HepG2 (cell line): ENCODE results near the gene FAM83D. TPM values are rescaled to one million over a fixed set of nuclear protein-coding genes. Genes with fewer than 3 reads are reported as not detected.

Experiments used
- ATF6 ChIP-seq: sonication (generic); formaldehyde crosslinking; conservative IDR thresholded peaks from 2 replicates; pipeline ENCODE4 v1.4.0; 2020; ENCODE audit warnings: missing genetic modification reagents
- CEBPG ChIP-seq: IDR thresholded peaks from 2 replicates; pipeline ENCODE4 v1.6.1; 2016
- FLYWCH1 ChIP-seq: sonication (generic); formaldehyde crosslinking; IDR thresholded peaks from 2 replicates; pipeline ENCODE4 v1.8.1; 2023; ENCODE audit warnings: mild to moderate bottlenecking, missing genetic modification reagents
- GABPA ChIP-seq, 2 experiments: IDR thresholded peaks; 2 replicates each; pipeline ENCODE4 v1.6.1; 2011 to 2016; ENCODE audit warnings: low read depth in 2 of 2, low read length in 1 of 2, missing biosample characterization in 1 of 2, missing genetic modification characterization in 1 of 2
- HNF1B ChIP-seq: sonication (generic); formaldehyde crosslinking; IDR thresholded peaks from 2 replicates; pipeline ENCODE4 v1.5.1; 2020; ENCODE audit warnings: mild to moderate bottlenecking, moderate library complexity, missing genetic modification reagents
- HNF4G ChIP-seq, 2 experiments: sonication (generic) in 1 of 2; formaldehyde crosslinking in 1 of 2; IDR thresholded peaks; 2 replicates each; pipeline versions ENCODE4 v1.4.0 to v1.6.1; 2011 to 2020; ENCODE audit warnings: borderline replicate concordance in 2 of 2, low read depth in 2 of 2, mild to moderate bottlenecking in 2 of 2, low read length in 1 of 2, missing genetic modification reagents in 1 of 2, moderate library complexity in 1 of 2
- ONECUT2 ChIP-seq: sonication (generic); formaldehyde crosslinking; IDR thresholded peaks from 2 replicates; pipeline ENCODE4 v1.4.0; 2020; ENCODE audit warnings: missing genetic modification reagents
- SAP130 ChIP-seq: IDR thresholded peaks from 2 replicates; pipeline ENCODE4 v1.6.1; 2016; ENCODE audit warnings: low read depth
- SIN3B ChIP-seq: fragments of 150-350 bp; IDR thresholded peaks from 2 replicates; pipeline ENCODE4 v1.6.1; 2014; ENCODE audit warnings: low read length
- SNAPC2 ChIP-seq: sonication (generic); formaldehyde crosslinking; IDR thresholded peaks from 2 replicates; pipeline ENCODE4 v1.8.1; 2022; ENCODE audit warnings: mild to moderate bottlenecking, missing genetic modification reagents
- SOX6 ChIP-seq, 2 experiments: fragments of 450-650 bp in 1 of 2; sonication (generic) in 1 of 2; formaldehyde crosslinking in 1 of 2; IDR thresholded peaks; 2 replicates each; pipeline versions ENCODE4 v1.4.0 to v1.6.1; 2017 to 2020; ENCODE audit warnings: antibody characterized with exemption in 1 of 2, mild to moderate bottlenecking in 1 of 2, missing genetic modification reagents in 1 of 2
- ZNF142 ChIP-seq: sonication (generic); formaldehyde crosslinking; IDR thresholded peaks from 2 replicates; pipeline ENCODE4 v1.4.0; 2020; ENCODE audit warnings: missing genetic modification reagents
- ZNF589 ChIP-seq: sonication (generic); formaldehyde crosslinking; conservative IDR thresholded peaks from 2 replicates; pipeline ENCODE4 v1.8.0; 2022; ENCODE audit warnings: mild to moderate bottlenecking, moderate library complexity, missing genetic modification reagents
- ZNF652 ChIP-seq: IDR thresholded peaks from 2 replicates; pipeline ENCODE4 v1.6.1; 2016; ENCODE audit warnings: low read depth, borderline replicate concordance
- ZNF773 ChIP-seq: sonication (generic); formaldehyde crosslinking; IDR thresholded peaks from 2 replicates; pipeline ENCODE4 v1.4.0; 2020; ENCODE audit warnings: missing genetic modification reagents, borderline replicate concordance
- ZNF879 ChIP-seq: sonication (generic); formaldehyde crosslinking; IDR thresholded peaks from 2 replicates; pipeline ENCODE4 v1.8.1; 2023; ENCODE audit warnings: missing genetic modification reagents
- ZNF891 ChIP-seq: sonication (generic); formaldehyde crosslinking; IDR thresholded peaks from 2 replicates; pipeline ENCODE4 v1.5.0; 2020; ENCODE audit warnings: mild to moderate bottlenecking, missing genetic modification reagents
- polyA plus RNA-seq, 8 experiments: library from polyadenylated mRNA; depleted of rRNA in 3 of 8; stranded (reverse) in 7 of 8; unstranded in 1 of 8; fragments of >200 nt; fragmentation: Illumina TruSeq in 4 of 8; extraction: Trizol in 4 of 8; gene quantifications; 2 replicates each; pipeline versions ENCODE4 v1.2.1 to v1.2.3, GENCODE V29; 2011 to 2016; ENCODE audit warnings: low read depth in 4 of 8, missing spikeins in 1 of 8, mixed read lengths in 1 of 8; ENCODE audit not compliant: insufficient read depth in 1 of 8
- total RNA-seq, 5 experiments: library from RNA; depleted of rRNA; stranded (reverse); fragments of >200 nt; fragmentation: Illumina TruSeq; extraction: Trizol; gene quantifications; 2 replicates each; pipeline ENCODE4 v1.2.3, GENCODE V29; 2016; ENCODE audit warnings: low read depth in 1 of 5

Gene FAM83D
- total and polyA plus RNA-seq, 2 of the 13 experiments (the other 11 are each of a cell fraction or from before 2014, with no cell fraction given): 51.4 to 64.0 TPM

GRCh38 chr20:38962044-38962927 is 36.1 kb downstream of the FAM83D start, which contains the start of gene DHX35 (continued):
- TF ChIP-seq SOX6 (IDR thresholded peaks at IDR 0.05) (no peak), SOX6 (CRISPR knock-in tag; IDR thresholded peaks at IDR 0.05) (peak; percentile 85), ONECUT2 (no peak), ZNF652 (CRISPR knock-in tag) (no peak), ZNF879 (CRISPR knock-in tag) (peak; percentile 79; the same call in 1 of the 2 replicates), SAP130 (CRISPR knock-in tag) (peak; percentile 98), HNF1B (CRISPR knock-in tag) (peak; percentile 90), HNF4G (IDR thresholded peaks at IDR 0.05; ENCODE audit: borderline replicate concordance, low read depth, low read length) (peak; percentile 63; the same call in 1 of the 2 replicates), HNF4G (CRISPR knock-in tag; IDR thresholded peaks at IDR 0.05; ENCODE audit: borderline replicate concordance, low read depth) (peak; percentile 81), SIN3B (peak; percentile 76), FLYWCH1 (CRISPR knock-in tag) (no peak), CEBPG (CRISPR knock-in tag) (no peak; the same call in none of the 2 replicates), ZNF589 (CRISPR knock-in tag) (0 out of 2 replicates have a peak, but pooled peaks have one; percentile 56), ZNF773 (CRISPR knock-in tag) (no peak), SNAPC2 (CRISPR knock-in tag) (peak; percentile 74; the same call in 1 of the 2 replicates), GABPA (IDR thresholded peaks at IDR 0.05; ENCODE audit: low read depth, low read length) (no peak), GABPA (CRISPR knock-in tag; IDR thresholded peaks at IDR 0.05; ENCODE audit: low read depth) (no peak), ZNF891 (peak; percentile 97), ATF6 (0 out of 2 replicates have a peak, but pooled peaks have one; percentile 8), ZNF142 (CRISPR knock-in tag) (peak; percentile 53; the same call in 1 of the 2 replicates)
